ENCODE results near the gene AP2M1.

Gene AP2M1

DNA sequence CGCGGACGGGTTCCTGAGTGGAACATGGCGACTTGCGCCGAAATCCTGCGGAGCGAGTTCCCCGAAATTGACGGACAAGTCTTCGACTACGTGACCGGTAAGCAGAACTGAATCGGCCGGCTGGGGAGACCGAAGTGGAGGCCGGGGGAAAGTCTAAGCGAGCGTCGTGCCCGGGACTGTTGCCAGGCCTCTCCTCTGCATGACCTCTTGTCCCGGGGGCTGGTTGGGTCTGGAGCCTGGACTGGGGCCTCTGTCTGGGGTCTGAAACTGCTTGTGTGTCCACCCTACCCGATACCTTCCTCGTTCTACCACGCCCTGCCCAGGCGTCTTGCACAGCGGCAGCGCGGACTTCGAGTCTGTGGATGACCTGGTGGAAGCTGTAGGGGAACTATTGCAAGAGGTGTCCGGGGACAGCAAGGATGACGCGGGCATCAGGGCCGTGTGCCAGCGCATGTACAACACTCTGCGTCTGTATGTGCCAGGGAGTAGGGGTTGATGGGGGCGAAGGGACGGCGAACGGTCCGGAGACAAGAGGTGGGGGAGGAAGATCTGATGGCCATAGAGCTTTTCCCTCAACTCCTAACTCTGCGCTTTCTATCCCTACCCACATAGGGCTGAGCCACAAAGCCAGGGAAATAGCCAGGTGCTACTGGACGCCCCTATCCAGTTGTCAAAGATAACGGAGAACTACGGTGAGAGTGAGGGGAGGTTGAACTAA is 11.7 kb downstream of the AP2M1 start, which contains the start of gene ABCF3:
Gene ABCF3, plus strand, starts transcription at position 16 of the 718 bp plus-strand sequence. Its CDS starts 9 bp downstream, at position 25.
- Histone ChIP-seq H3F3A (ENCODE audit: low read depth) (no peaks in the 10 kb centered on the region), H3K27me3 (ENCODE audit: insufficient read depth, low read length, poor library complexity, severe bottlenecking) (no peaks in the 10 kb centered on the region), H3K4me1 (ENCODE audit: insufficient read depth, low read length, poor library complexity, severe bottlenecking) (peaks cover 19% of the 10 kb centered on the region), H3K9ac (ENCODE audit: low read depth, low read length, poor library complexity, severe bottlenecking) (peak within 1 kb of the TSS; percentile 83), H3K36me3 (ENCODE audit: insufficient read depth, low read length) (peaks cover 49% of the 10 kb centered on the region; the same call in 1 of the 2 replicates), H4K20me1 (ENCODE audit: insufficient read depth, low read length, poor library complexity, severe bottlenecking) (peaks cover 13% of the 10 kb centered on the region), H3K9me3 (ENCODE audit: insufficient read depth, low read depth, low read length) (no peaks in the 10 kb centered on the region), H2AFZ (ENCODE audit: low read length) (peak within 1 kb of the TSS; percentile 75), H3K79me2 (ENCODE audit: insufficient read depth, low read length) (peaks cover 49% of the 10 kb centered on the region), H3K9me2 (replicated peaks; ENCODE audit: low read depth, low read length) (no peaks in the 10 kb centered on the region), H3K4me3 (ENCODE audit: low read length, poor library complexity, severe bottlenecking) (peak within 1 kb of the TSS; percentile 95), H3K4me2 (ENCODE audit: low read depth, low read length, poor library complexity, severe bottlenecking) (peak within 1 kb of the TSS; percentile 86)
- no peak for TF ChIP-seq EZH2phosphoT487 (IDR thresholded peaks at IDR 0.05; ENCODE audit: borderline replicate concordance)
- TF ChIP-seq, protein P1, sequence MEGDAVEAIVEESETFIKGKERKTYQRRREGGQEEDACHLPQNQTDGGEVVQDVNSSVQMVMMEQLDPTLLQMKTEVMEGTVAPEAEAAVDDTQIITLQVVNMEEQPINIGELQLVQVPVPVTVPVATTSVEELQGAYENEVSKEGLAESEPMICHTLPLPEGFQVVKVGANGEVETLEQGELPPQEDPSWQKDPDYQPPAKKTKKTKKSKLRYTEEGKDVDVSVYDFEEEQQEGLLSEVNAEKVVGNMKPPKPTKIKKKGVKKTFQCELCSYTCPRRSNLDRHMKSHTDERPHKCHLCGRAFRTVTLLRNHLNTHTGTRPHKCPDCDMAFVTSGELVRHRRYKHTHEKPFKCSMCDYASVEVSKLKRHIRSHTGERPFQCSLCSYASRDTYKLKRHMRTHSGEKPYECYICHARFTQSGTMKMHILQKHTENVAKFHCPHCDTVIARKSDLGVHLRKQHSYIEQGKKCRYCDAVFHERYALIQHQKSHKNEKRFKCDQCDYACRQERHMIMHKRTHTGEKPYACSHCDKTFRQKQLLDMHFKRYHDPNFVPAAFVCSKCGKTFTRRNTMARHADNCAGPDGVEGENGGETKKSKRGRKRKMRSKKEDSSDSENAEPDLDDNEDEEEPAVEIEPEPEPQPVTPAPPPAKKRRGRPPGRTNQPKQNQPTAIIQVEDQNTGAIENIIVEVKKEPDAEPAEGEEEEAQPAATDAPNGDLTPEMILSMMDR (conservative IDR thresholded peaks at IDR 0.05; ENCODE audit: low read length), result no peak

DNA sequence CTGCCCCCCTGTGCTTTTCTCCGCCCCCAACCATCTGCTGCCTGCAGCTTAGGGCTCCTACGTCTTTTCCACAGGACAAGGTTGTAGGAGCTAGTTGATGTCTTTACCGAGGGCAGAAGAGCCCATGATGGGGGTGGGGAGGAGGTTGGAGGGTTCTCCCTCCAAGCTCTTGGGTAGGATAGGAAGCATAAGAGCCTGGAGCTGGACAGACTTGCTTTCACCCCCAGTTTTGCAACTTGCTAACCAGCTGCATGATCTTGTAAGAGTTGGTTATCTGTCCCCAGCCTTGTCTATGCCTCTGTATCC is 12.2 kb downstream of the AP2M1 start:
- H3K4me1 ChIP-seq (ENCODE audit: insufficient read depth, low read length, poor library complexity, severe bottlenecking), result peaks cover 19% of the 10 kb centered on the region
- H3K79me2 ChIP-seq (ENCODE audit: insufficient read depth, low read length), result peaks cover 49% of the 10 kb centered on the region
- H3F3A ChIP-seq (ENCODE audit: low read depth), result no peaks in the 10 kb centered on the region
- peak overlapping the region; percentile 86 for H3K4me2 ChIP-seq (ENCODE audit: low read depth, low read length, poor library complexity, severe bottlenecking)
- peaks cover 13% of the 10 kb centered on the region for H4K20me1 ChIP-seq (ENCODE audit: insufficient read depth, low read length, poor library complexity, severe bottlenecking)
- no peak overlapping the region for H2AFZ ChIP-seq (ENCODE audit: low read length)
- peak overlapping the region; percentile 83 for H3K9ac ChIP-seq (ENCODE audit: low read depth, low read length, poor library complexity, severe bottlenecking)
- peak overlapping the region; percentile 95 for H3K4me3 ChIP-seq (ENCODE audit: low read length, poor library complexity, severe bottlenecking)
- no peak for TF ChIP-seq EZH2phosphoT487 (IDR thresholded peaks at IDR 0.05; ENCODE audit: borderline replicate concordance)
- TF ChIP-seq, protein P1 (conservative IDR thresholded peaks at IDR 0.05; ENCODE audit: low read length), result no peak
- H3K36me3 ChIP-seq (ENCODE audit: insufficient read depth, low read length), result peaks cover 47% of the 10 kb centered on the region; the same call in 1 of the 2 replicates
- no peaks in the 10 kb centered on the region for H3K9me2 ChIP-seq (replicated peaks; ENCODE audit: low read depth, low read length)
- H3K27me3 ChIP-seq (ENCODE audit: insufficient read depth, low read length, poor library complexity, severe bottlenecking), result no peaks in the 10 kb centered on the region
- no peaks in the 10 kb centered on the region for H3K9me3 ChIP-seq (ENCODE audit: insufficient read depth, low read depth, low read length)

DNA sequence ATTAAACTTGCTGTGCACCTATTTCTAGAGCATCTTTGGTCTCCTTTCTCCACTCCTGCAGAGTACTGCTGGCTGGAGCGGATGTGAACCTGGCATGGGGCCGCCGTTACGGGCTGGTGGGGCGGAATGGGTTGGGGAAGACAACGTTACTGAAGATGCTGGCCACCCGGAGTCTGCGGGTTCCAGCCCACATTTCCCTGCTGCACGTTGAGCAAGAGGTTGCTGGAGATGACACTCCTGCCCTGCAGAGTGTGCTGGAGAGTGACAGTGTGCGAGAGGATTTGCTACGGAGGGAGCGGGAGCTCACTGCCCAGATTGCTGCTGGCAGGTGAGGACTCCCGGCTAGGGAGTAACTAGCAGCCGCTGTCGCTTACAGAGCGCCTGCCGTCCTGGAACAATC is 13.4 kb downstream of the AP2M1 start:
- peak overlapping the region; percentile 95 for H3K4me3 ChIP-seq (ENCODE audit: low read length, poor library complexity, severe bottlenecking)
- no peaks in the 10 kb centered on the region for H3K27me3 ChIP-seq (ENCODE audit: insufficient read depth, low read length, poor library complexity, severe bottlenecking)
- no peak for TF ChIP-seq EZH2phosphoT487 (IDR thresholded peaks at IDR 0.05; ENCODE audit: borderline replicate concordance)
- TF ChIP-seq, protein P1 (conservative IDR thresholded peaks at IDR 0.05; ENCODE audit: low read length), result no peak
- H3K36me3 ChIP-seq (ENCODE audit: insufficient read depth, low read length), result peaks cover 47% of the 10 kb centered on the region; the same call in 1 of the 2 replicates
- no peaks in the 10 kb centered on the region for H3F3A ChIP-seq (ENCODE audit: low read depth)
- peak overlapping the region; percentile 86 for H3K4me2 ChIP-seq (ENCODE audit: low read depth, low read length, poor library complexity, severe bottlenecking)
- H3K9ac ChIP-seq (ENCODE audit: low read depth, low read length, poor library complexity, severe bottlenecking), result no peak overlapping the region
- H3K9me2 ChIP-seq (replicated peaks; ENCODE audit: low read depth, low read length), result no peaks in the 10 kb centered on the region
- peaks cover 13% of the 10 kb centered on the region for H4K20me1 ChIP-seq (ENCODE audit: insufficient read depth, low read length, poor library complexity, severe bottlenecking)
- no peaks in the 10 kb centered on the region for H3K9me3 ChIP-seq (ENCODE audit: insufficient read depth, low read depth, low read length)
- H2AFZ ChIP-seq (ENCODE audit: low read length), result no peak overlapping the region
- H3K4me1 ChIP-seq (ENCODE audit: insufficient read depth, low read length, poor library complexity, severe bottlenecking), result peaks cover 19% of the 10 kb centered on the region
- peaks cover 49% of the 10 kb centered on the region for H3K79me2 ChIP-seq (ENCODE audit: insufficient read depth, low read length)
